ENCODE data around the gene ENTPD7.
"Not testable (repeated sequence)": the region's sequence is repeated elsewhere in the genome, so short reads cannot be mapped to it uniquely, and the experiment has no call there.

The ENTPD7 gene

GRCh38 chr10:99695761-99696160 lies 36.5 kb downstream of the ENTPD7 start:
- no peak for DNase-seq

GRCh38 chr10:99698504-99699080 lies 39.3 kb downstream of the ENTPD7 start:
- peak; percentile 26 to 46 for DNase-seq

- no peak for DNase-seq
These were observed 41.3 kb downstream of the ENTPD7 start for GRCh38 chr10:99700649-99701048.

- DNase-seq, result no peak
These were observed 49.2 kb downstream of the ENTPD7 start for GRCh38 chr10:99708428-99709012.

- no peak for DNase-seq
These were observed 50.3 kb downstream of the ENTPD7 start for GRCh38 chr10:99709480-99710229.

GRCh38 chr10:99711129-99711719 lies 51.9 kb downstream of the ENTPD7 start:
- DNase-seq, result peak; percentile 82 to 93

GRCh38 chr10:99714446-99714845 lies 55.1 kb downstream of the ENTPD7 start:
- no peak for DNase-seq

- no peak for DNase-seq
These were observed 61.1 kb downstream of the ENTPD7 start for GRCh38 chr10:99720387-99720786.

GRCh38 chr10:99730026-99730425 lies 70.7 kb downstream of the ENTPD7 start:
- no peak for DNase-seq

- DNase-seq, result peak in 1 of 2 experiments; percentile 50
These were observed 72.2 kb downstream of the ENTPD7 start for GRCh38 chr10:99731306-99732032.

GRCh38 chr10:99732033-99732842 lies 72.9 kb downstream of the ENTPD7 start, which contains the start of the genes COX15 and CUTC:
Gene COX15, minus strand, starts transcription at chr10:99732127. Its CDS starts 78 bp downstream, at chr10:99732049.
Gene CUTC, plus strand, starts transcription at chr10:99732234. Its CDS starts 115 bp downstream, at chr10:99732349.
- DNase-seq, result peak; percentile 98 to 99

- DNase-seq, result peak in 1 of 2 experiments; percentile 17
These were observed 74.1 kb downstream of the ENTPD7 start for GRCh38 chr10:99733366-99733765.

- DNase-seq, result not testable (repeated sequence)
These were observed 74.8 kb downstream of the ENTPD7 start for GRCh38 chr10:99734111-99734510.

- DNase-seq, result no peak
These were observed 81.0 kb downstream of the ENTPD7 start for GRCh38 chr10:99740260-99740659.

GRCh38 chr10:99740933-99741559 lies 81.7 kb downstream of the ENTPD7 start:
- no peak for DNase-seq

- no peak for DNase-seq
These were observed 82.9 kb downstream of the ENTPD7 start for GRCh38 chr10:99742254-99742653.

- no peak for DNase-seq
These were observed 83.4 kb downstream of the ENTPD7 start for GRCh38 chr10:99742701-99743100.

GRCh38 chr10:99743841-99744240 lies 84.5 kb downstream of the ENTPD7 start:
- DNase-seq, result no peak

- DNase-seq, result not testable (repeated sequence)
These were observed 86.9 kb downstream of the ENTPD7 start for GRCh38 chr10:99746166-99746565.

- DNase-seq, result no peak
These were observed 89.6 kb downstream of the ENTPD7 start for GRCh38 chr10:99748823-99749451.

GRCh38 chr10:99750641-99751040 lies 91.3 kb downstream of the ENTPD7 start:
- no peak for DNase-seq

All from Kasumi-1 (cell line).